ENCODE measurements around the gene GTF2F2.
"Not testable (repeated sequence)": the region's sequence is repeated elsewhere in the genome, so short reads cannot be mapped to it uniquely, and the experiment has no call there.

GTF2F2 gene

GRCh38 chr13:45219123-45219891 is 99.0 kb downstream of the GTF2F2 start:
- no peak for DNase-seq

- DNase-seq: no peak
These were observed 99.6 kb downstream of the GTF2F2 start for GRCh38 chr13:45219938-45220375.

GRCh38 chr13:45220403-45220802 is 100.1 kb downstream of the GTF2F2 start:
- no peak for DNase-seq

GRCh38 chr13:45222516-45222915 is 102.2 kb downstream of the GTF2F2 start:
- no peak for DNase-seq

GRCh38 chr13:45222919-45223318 is 102.6 kb downstream of the GTF2F2 start:
- DNase-seq: no peak

- no peak for DNase-seq
These were observed 103.9 kb downstream of the GTF2F2 start for GRCh38 chr13:45224176-45224575.

GRCh38 chr13:45225370-45225769 is 105.1 kb downstream of the GTF2F2 start:
- no peak for DNase-seq

- no peak for DNase-seq
These were observed 105.7 kb downstream of the GTF2F2 start for GRCh38 chr13:45226024-45226423.

- DNase-seq: no peak
These were observed 107.7 kb downstream of the GTF2F2 start for GRCh38 chr13:45228002-45228401.

- no peak for DNase-seq
These were observed 108.9 kb downstream of the GTF2F2 start for GRCh38 chr13:45229172-45229571.

- no peak for DNase-seq
These were observed 111.0 kb downstream of the GTF2F2 start for GRCh38 chr13:45231305-45231704.

- no peak for DNase-seq
These were observed 111.4 kb downstream of the GTF2F2 start for GRCh38 chr13:45231722-45232121.

- DNase-seq: no peak
These were observed 112.3 kb downstream of the GTF2F2 start for GRCh38 chr13:45232591-45232990.

GRCh38 chr13:45238945-45239795 is 118.9 kb downstream of the GTF2F2 start:
- no peak for DNase-seq

- no peak for DNase-seq
These were observed 119.8 kb downstream of the GTF2F2 start for GRCh38 chr13:45240143-45240542.

GRCh38 chr13:45242070-45242469 is 121.8 kb downstream of the GTF2F2 start:
- DNase-seq: no peak

- no peak for DNase-seq
These were observed 122.2 kb downstream of the GTF2F2 start for GRCh38 chr13:45242524-45242923.

GRCh38 chr13:45243077-45243476 is 122.8 kb downstream of the GTF2F2 start:
- DNase-seq: no peak

- not testable (repeated sequence) for DNase-seq
These were observed 124.4 kb downstream of the GTF2F2 start for GRCh38 chr13:45244736-45245135.

GRCh38 chr13:45249662-45250061 is 129.4 kb downstream of the GTF2F2 start:
- no peak for DNase-seq

GRCh38 chr13:45254396-45254795 is 134.1 kb downstream of the GTF2F2 start:
- no peak for DNase-seq

- DNase-seq: no peak
These were observed 135.1 kb downstream of the GTF2F2 start for GRCh38 chr13:45255247-45255987.

GRCh38 chr13:45256254-45256653 is 135.9 kb downstream of the GTF2F2 start:
- DNase-seq: no peak

Measured in activated CD4-positive, CD25-positive, alpha-beta regulatory T cell treated with anti-CD3 and anti-CD28 coated beads, Interleukin-2, amount 50 U/mL, for 72 hours (primary cell).